Measurements from ENCODE around the gene CAST.

Gene CAST

GRCh38 chr5:96641368-96642280 lies 20.6 kb upstream of the CAST start:
- DNase-seq: no peak

- no peak for DNase-seq
Measured at GRCh38 chr5:96642281-96642640, 19.9 kb upstream of the CAST start.

GRCh38 chr5:96645091-96645490 lies 17.1 kb upstream of the CAST start:
- no peak for DNase-seq

GRCh38 chr5:96648023-96648422 lies 14.2 kb upstream of the CAST start:
- no peak for DNase-seq

GRCh38 chr5:96648593-96648992 lies 13.6 kb upstream of the CAST start:
- no peak for DNase-seq

GRCh38 chr5:96649251-96649662 lies 12.9 kb upstream of the CAST start:
- no peak for DNase-seq

GRCh38 chr5:96649681-96650540 lies 12.3 kb upstream of the CAST start:
- DNase-seq: no peak

- DNase-seq: no peak
Measured at GRCh38 chr5:96651047-96651446, 11.1 kb upstream of the CAST start.

GRCh38 chr5:96651948-96652753 lies 10.0 kb upstream of the CAST start:
- no peak for DNase-seq

- DNase-seq: no peak
Measured at GRCh38 chr5:96652769-96653454, 9.3 kb upstream of the CAST start.

GRCh38 chr5:96654209-96654608 lies 8.0 kb upstream of the CAST start:
- DNase-seq: no peak

GRCh38 chr5:96655085-96655484 lies 7.1 kb upstream of the CAST start:
- no peak for DNase-seq

- no peak for DNase-seq
Measured at GRCh38 chr5:96655506-96655905, 6.7 kb upstream of the CAST start.

GRCh38 chr5:96657068-96657467 lies 5.1 kb upstream of the CAST start:
- no peak for DNase-seq

GRCh38 chr5:96658272-96658671 lies 3.9 kb upstream of the CAST start:
- no peak for DNase-seq

- DNase-seq: no peak
Measured at GRCh38 chr5:96659170-96659569, 3.0 kb upstream of the CAST start.

GRCh38 chr5:96660971-96661854 lies 963 bp upstream of the CAST start:
- DNase-seq: peak; percentile 69

- DNase-seq: peak; percentile 92
Measured at GRCh38 chr5:96662725-96663518, 746 bp downstream of the CAST start.

- DNase-seq: no peak
Measured at GRCh38 chr5:96663608-96664007, 1.4 kb downstream of the CAST start.

- DNase-seq: no peak
Measured at GRCh38 chr5:96664669-96665068, 2.5 kb downstream of the CAST start.

Measured in right kidney (tissue), 1 donor.